ENCODE measurements around the gene PHACTR1. TPM values are rescaled to one million over a fixed set of nuclear protein-coding genes. Genes with fewer than 3 reads are reported as not detected.

The PHACTR1 gene
- total RNA-seq, 2 donors from 2014 or later: 1.3 to 4.3 TPM

- Histone ChIP-seq H3K4me1 (replicated peaks) (no peaks in the 10 kb centered on the region), H3K4me3 (no peak overlapping the region), H3K27me3 (replicated peaks; ENCODE audit: insufficient read depth) (no peaks in the 10 kb centered on the region), H3K9me3 (no peaks in the 10 kb centered on the region), H3K27ac (no peak overlapping the region), H3K36me3 (peaks cover 0 to 10% of the 10 kb centered on the region in 2 donors)
- intact Hi-C loops (cut with DNase I): no loop called here
- TF ChIP-seq POLR2A (IDR thresholded peaks at IDR 0.05) (no peak), CTCF (IDR thresholded peaks at IDR 0.05) (no peak), POLR2AphosphoS5 (IDR thresholded peaks at IDR 0.05) (no peak)
- 83% methylated on average over 5 of the region's 5 CpGs for WGBS
- no peak for DNase-seq (ENCODE audit: low spot score)
These were observed 580.8 kb downstream of the PHACTR1 start for GRCh38 chr6:13297391-13297790.

GRCh38 chr6:13298446-13298845, 581.9 kb downstream of the PHACTR1 start:
- Histone ChIP-seq H3K4me3 (no peak overlapping the region), H3K27me3 (replicated peaks; ENCODE audit: insufficient read depth) (no peaks in the 10 kb centered on the region), H3K36me3 (peaks cover 0 to 10% of the 10 kb centered on the region in 2 donors), H3K4me1 (replicated peaks) (no peaks in the 10 kb centered on the region), H3K9me3 (no peaks in the 10 kb centered on the region), H3K27ac (no peak overlapping the region)
- intact Hi-C loops (cut with DNase I): no loop called here
- TF ChIP-seq POLR2AphosphoS5 (IDR thresholded peaks at IDR 0.05): no peak
- no peak for TF ChIP-seq CTCF (IDR thresholded peaks at IDR 0.05)
- no peak for TF ChIP-seq POLR2A (IDR thresholded peaks at IDR 0.05)
- WGBS: 77% methylated on average over 3 of the region's 3 CpGs
- no peak for DNase-seq (ENCODE audit: low spot score)

- no peak overlapping the region for H3K27ac ChIP-seq
- peaks cover 0 to 4% of the 10 kb centered on the region in 2 donors for H3K36me3 ChIP-seq
- intact Hi-C loops (cut with DNase I): no loop called here
- WGBS: 97% methylated on average over 11 of the region's 11 CpGs
- TF ChIP-seq POLR2A (IDR thresholded peaks at IDR 0.05): no peak
- TF ChIP-seq CTCF (IDR thresholded peaks at IDR 0.05): no peak
- no peak for TF ChIP-seq POLR2AphosphoS5 (IDR thresholded peaks at IDR 0.05)
- no peaks in the 10 kb centered on the region for H3K27me3 ChIP-seq (replicated peaks; ENCODE audit: insufficient read depth)
- H3K9me3 ChIP-seq: no peaks in the 10 kb centered on the region
- no peak overlapping the region for H3K4me3 ChIP-seq
- no peaks in the 10 kb centered on the region for H3K4me1 ChIP-seq (replicated peaks)
- no peak for DNase-seq (ENCODE audit: low spot score)
These were observed 582.8 kb downstream of the PHACTR1 start for GRCh38 chr6:13299403-13299821.

GRCh38 chr6:13299918-13300317, 583.4 kb downstream of the PHACTR1 start:
- H3K36me3 ChIP-seq: no peaks in the 10 kb centered on the region
- WGBS: 91% methylated on average over 6 of the region's 6 CpGs
- no peak for DNase-seq (ENCODE audit: low spot score)

More at GRCh38 chr6:13299918-13300317, 583.4 kb downstream of the PHACTR1 start:
- Histone ChIP-seq H3K27ac (no peak overlapping the region), H3K27me3 (replicated peaks; ENCODE audit: insufficient read depth) (no peaks in the 10 kb centered on the region), H3K4me3 (no peak overlapping the region), H3K9me3 (no peaks in the 10 kb centered on the region), H3K4me1 (replicated peaks) (no peaks in the 10 kb centered on the region)
- TF ChIP-seq POLR2AphosphoS5 (IDR thresholded peaks at IDR 0.05) (no peak), POLR2A (IDR thresholded peaks at IDR 0.05) (no peak), CTCF (IDR thresholded peaks at IDR 0.05) (no peak)
- intact Hi-C loops (cut with DNase I): no loop called here

Measured in prostate gland (tissue), 2 donors.